Cortex of kidney (tissue), 1 donor: ENCODE data around the gene FAM83F.
"Not testable (repeated sequence)": the region's sequence is repeated elsewhere in the genome, so short reads cannot be mapped to it uniquely, and the experiment has no call there.

Source experiments
- DNase-seq: peaks from one replicate; lab custom pipeline; 2025; lab: John Stamatoyannopoulos, UW

The FAM83F gene

DNA sequence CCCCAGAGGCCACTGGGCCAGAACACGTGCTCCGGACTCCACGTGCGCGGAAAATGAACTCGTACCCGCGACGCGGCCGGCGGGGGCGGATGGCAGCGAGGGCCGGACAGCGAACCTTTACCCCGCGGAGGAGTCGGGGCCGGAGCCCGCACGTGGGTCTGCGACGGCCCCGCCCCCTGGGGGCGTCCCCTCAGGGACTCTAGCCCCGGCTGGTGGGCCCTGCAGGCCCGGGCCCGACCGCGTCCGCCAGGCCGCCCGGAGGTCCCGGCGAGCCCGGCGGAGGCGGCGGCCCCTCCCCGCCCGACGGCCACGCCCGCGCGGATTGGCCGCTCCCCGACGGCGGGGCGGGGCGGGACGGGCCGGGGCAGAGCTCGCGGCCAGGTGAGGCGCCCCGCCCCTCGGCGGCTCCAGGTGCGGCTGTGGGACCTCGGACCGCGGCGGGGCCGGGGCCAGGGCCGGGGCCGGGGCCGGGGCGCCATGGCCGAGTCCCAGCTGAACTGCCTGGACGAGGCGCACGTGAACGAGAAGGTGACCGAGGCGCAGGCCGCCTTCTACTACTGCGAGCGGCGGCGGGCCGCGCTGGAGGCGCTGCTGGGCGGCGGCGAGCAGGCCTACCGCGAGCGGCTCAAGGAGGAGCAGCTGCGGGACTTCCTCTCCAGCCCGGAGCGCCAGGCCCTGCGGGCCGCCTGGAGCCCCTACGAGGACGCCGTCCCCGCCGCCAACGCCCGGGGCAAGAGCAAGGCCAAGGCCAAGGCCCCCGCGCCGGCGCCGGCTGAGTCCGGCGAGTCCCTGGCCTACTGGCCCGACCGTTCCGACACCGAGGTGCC, at the start of gene FAM83F:
TSS of gene FAM83F (plus strand) at position 389 of the 827 bp plus-strand sequence. CDS start at position 478, 89 bp downstream.
- DNase-seq: no peak

DNA sequence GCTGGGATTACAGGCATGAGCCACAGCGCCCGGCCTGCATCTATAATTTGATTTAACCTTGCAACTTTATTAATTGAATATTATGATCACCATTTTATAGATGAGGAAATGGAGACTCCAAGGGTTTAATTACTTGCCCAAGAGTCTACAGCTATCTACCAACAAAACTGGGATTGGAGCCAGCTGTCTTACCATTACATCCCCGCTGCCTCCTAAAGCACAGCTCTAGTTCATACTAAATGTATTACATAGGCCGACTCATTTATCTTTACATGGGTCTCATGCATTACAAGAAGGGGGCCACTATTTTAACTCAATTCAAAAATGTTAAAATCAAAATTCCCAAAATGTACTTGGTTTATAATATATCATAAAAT, 48.6 kb upstream of the FAM83F start:
- no peak for DNase-seq

DNA sequence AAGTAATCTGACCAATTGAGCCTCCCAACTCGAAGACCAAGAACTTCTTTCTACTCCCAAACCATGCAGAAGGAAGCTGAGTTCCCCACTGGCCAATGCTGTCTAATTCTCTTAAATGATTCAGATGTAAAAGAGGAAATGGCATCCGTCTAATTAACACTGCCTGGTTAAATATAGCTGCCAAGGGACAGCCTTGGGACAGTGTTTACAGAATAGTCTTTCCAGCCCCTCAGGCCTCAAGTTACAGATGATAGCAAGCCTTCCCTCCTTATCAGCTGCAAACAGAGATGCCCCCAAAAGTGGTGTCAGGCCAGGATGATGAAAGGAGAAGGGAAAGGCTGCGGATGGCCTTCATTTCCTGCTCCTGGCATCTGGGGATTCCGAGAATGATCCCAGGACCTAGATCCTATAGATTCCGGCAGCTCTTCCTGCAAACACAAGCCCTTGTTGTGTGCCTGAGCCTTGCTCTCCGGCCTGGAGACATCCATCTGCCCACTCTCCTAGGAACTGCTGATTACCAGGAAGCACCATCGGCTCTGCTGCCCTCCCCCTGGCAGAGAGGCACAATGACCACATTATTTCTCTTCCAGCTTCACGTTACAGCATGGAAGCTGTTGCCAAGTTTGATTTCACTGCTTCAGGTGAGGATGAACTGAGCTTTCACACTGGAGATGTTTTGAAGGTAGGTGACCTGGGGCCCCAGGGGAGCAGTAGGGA, 48.1 kb upstream of the FAM83F start:
- no peak for DNase-seq

DNA sequence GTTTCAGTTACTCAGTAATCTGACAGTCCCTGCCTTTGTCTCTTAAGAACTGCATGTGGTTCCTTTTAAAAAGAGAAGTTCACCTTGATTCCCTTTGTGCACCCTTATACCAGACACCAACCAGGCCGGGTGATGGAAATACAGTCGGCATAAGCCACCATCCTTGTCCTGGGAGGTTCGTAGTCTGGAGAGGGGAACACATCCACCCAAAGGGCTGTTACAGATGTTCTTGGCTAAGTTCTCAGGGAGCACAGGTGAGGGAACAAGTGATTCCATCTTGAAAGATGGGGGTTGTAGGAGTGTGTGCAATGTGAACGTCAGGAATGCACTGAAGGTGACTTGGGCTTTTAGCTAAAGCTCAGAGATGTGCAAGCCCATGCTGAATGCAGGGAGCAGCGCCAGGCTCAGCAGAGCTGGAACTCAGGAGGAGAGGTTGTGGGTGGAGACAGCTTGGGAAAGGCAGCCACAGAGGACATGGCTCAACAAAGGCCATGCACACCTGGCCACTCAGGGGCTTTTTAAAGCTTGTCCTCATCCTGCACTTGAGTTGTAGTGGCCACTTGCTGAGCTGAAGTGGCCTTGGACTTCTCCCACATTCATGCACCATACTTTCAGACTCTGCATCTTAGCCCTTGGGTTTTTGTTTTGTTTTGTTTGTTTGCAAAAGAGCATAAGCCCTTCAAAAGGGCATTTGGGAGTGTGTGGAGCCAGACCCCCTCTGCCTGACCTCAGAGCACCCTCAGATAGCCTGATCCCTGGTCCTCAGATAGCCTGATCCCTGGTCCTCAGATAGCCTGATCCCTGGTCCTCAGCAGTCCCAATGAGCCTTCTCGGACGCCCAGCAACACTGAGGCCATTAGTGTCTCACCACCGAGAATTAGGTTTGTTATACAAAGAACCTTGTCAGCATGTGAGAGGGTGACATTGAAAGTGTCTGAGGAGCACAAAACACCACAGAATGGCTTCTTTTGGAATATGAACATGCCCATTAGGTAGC, 47.2 kb upstream of the FAM83F start:
- DNase-seq: no peak

DNA sequence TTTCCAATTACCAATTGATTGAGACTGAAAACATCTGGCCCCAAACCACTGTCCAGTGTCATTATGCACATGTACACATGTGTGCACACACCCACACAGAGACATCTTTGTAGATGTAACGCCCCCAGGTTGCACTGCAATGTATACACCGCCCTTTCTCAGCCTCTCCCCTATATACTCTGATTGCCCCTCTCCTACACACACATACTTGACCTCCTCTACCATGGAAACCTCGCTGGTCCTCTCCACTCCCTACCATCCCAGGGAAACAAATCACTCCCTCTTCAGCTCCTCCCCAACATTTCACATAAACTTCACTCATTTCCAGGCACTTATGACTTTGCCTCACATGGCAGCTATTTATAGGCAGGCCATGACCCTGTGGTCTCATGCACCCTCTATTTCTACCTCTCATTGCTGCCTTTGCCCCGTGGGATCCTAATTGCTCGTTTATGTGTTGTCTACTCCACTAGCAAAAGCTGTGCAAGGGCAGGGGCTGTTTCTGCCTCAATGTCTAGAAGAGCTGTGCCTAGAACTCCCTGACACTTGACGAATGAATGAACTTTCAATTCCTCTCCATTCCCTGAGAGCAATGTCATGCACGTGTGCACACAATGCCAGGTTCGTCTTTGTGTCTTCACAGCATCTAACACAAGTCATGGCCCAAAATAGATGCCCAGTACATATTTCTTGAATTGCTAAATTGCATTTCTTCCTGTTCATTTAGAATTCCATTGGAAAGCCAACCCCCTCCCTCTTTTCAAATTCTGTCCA, 44.6 kb upstream of the FAM83F start:
- DNase-seq: no peak

DNA sequence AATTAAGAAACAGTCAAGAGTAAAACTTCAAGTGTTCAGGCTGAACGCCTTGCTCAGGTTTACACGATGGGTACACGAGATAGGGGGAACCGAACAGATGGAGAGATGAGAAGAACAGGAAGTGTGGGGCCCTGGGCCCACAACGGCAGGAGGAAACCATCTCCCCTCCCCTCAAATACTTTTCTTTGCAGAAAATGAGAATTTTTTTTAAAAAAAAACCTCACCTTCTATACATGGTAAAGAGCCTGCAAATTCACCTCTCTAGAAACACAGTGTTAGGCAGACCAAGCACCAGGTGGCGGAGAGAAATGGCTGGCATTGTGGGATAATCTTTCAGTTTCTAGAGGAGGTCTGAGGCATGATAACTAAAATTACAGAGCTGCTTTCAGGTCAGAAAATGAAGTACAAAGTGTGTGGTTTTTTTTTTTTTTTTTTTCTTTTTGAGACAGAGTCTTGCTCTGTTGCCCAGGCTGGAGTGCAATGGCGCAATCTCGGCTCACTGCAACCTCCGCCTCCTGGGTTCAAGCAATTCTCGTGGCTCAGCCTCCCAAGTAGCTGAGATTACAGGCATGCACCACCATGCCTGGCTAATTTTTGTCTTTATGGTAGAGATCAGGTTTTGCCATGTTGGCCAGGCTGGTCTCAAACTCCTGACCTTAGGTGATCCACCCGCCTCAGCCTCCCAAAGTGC, 43.0 kb upstream of the FAM83F start:
- DNase-seq: not testable (repeated sequence)

DNA sequence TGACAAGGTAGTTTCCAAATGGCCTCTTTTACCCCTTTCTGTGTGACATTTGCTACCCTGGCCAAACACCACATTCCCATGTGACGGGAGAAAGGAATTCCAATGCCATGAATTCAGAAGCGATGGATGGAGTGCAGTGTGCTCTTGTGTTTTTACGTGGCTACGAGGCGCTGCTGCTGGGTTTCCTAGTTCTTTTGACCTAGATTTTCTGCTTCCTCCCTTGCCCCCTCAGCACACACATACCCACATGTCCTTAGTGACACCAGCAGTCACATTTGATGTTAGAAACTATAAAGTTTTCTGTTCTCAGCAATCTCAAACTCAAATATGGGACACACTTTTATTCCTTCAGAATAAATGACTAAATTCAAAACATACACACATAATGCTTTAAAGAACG, 42.4 kb upstream of the FAM83F start:
- no peak for DNase-seq

DNA sequence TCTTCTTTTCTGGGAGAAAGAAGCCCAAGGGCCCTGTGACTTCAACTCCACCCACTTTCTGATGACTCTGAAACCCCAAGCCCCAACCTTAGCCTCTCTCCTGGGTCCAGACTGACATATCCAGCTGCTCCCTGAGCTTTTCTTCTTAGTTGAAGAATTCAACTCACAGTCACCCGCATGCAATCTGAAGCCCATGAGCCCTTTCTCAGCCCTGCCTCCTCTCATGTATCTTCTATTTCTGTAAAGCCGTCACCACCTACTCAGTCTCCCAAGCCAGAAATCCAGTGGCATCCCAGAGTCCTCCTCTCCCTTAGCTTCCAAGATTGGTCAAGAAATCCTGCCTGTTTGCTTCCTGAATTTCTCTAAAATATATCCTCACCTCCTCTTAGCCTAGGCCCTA, 41.7 kb upstream of the FAM83F start:
- DNase-seq: no peak

DNA sequence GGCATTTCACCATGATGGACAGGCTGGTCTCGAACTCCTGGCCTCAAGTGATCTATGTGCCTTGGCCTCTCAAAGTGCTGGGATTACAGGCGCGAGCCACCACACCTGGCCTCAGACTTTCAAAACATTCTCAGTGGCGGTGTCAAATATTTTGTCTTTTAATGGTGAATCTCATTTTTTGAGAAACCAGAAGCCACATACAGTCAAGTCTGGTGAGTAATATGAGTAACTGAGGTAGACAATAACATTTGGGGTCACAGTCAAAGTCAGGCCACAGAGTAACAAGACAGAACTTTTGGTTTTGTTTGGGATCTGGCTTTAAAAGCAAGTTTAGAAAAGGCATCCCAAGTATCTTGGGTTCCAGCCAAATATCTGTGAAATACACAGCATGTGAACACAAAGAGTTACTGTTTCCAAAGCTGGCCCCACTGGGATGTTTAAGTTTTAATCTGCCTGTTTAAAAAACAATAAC, 40.1 kb upstream of the FAM83F start:
- no peak for DNase-seq

DNA sequence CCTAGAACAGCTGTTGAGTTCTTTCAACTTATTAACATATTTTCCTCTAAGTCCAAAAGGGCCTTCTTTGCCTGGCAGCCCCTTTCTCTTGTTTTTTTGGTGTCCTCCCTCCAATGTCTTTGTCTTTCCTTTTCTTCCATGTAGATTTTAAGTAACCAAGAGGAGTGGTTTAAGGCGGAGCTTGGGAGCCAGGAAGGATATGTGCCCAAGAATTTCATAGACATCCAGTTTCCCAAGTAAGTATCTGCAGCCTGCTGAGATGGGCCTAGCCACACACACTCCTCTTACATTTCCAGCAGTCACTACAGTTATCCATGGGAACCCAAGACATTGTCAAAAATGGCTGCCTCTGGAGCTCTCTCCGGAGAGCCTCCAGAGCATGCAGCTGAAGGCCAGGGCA, 39.1 kb upstream of the FAM83F start:
- DNase-seq: no peak

DNA sequence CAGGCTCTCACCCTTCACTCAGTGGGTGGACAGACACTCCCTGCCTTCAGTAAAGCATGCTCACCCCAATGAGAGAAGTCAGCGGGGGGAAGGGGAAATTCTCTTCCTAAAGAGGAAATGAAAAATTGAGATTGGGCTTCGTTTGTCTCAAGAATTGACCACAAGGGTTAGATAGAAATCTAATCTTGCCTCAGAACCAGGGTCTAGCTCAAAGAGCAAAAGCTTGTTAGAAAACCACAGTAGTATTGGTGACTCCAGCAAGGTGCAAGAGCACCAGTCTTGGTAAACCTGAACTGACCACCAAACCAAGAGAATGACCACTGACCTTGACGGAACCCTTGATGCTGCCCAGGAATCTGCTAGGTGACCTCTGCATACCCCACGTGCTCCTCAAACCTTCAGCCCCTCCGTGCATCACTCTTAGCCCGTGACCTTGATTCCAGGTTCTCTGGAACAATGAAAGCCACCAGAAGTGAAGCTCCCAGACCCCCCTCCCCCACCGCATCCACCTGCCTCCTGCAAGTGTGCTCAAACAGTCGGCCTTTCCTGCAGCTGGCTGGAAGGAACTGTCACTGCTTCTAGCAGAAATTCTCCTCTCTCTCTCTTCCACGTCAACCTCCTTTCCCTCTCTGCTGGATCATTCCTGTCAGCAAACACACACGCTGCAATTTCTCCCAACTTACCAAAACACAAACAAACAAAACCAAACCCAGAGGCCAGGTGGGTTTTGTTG, 37.7 kb upstream of the FAM83F start:
- no peak for DNase-seq

DNA sequence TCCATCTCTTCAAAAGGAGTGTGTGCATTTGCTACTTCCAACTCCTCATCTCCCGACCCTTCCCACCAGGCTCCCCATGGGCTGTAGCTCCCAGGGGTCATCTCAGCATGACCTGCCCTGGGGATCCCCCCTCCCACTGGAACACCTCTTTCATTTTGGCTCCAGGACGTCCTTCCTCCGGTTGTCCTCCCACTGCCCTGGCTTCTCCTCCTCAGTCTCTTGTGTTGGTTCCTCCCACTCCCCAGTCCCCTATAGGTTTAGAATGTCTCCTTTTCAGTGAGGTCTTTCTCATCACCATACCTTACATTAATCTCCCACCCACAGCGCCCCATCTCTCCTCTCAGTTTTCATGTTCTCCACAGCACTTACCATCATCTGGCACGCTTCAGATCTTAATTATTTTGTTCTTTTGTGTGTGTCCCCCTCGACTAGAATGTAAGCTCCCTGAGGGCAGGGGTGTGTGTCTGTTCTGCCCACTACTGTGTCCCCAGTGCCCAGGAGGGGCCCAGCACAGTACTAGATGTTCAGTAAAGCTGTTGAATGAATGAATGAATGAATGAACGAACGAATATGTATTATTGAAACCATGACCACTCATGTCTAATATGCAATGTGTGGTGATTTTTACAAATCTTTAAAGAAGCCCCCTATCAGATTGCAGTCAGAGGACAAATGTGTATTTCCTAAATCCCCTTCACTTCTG, 36.6 kb upstream of the FAM83F start:
- DNase-seq: no peak

DNA sequence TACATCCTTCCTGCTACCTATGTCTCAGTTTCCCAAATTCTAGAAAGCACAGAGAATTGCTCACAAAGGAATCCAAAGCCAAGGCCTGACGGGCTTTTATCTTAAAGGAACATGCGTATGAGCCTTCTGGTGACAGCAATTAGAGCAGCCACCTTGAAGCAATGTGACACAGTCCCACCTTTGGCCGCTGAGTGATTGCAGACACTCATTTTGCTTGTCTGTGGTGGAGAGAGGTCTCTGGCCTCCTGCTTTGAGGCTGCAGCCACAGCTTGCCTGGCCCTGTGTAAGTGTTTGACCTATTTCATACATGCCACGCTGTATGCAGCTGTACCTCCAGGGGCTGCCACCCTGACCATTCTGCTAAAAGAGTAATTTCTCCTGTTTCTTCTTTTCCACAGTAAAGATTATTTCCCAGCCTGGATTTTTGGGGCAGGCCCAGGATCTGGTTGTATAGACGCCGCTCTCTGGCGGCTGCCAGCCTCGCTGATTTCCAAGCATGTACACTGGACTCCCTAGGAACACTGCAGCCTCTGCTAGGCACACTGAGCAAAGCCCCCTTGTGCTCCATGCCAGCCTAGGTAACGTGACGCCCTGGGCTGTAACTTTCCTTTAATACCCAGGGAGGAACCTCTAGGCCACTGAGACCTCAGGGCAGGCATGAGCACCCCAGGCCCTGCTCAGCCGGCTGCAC, 35.7 kb upstream of the FAM83F start:
- no peak for DNase-seq

DNA sequence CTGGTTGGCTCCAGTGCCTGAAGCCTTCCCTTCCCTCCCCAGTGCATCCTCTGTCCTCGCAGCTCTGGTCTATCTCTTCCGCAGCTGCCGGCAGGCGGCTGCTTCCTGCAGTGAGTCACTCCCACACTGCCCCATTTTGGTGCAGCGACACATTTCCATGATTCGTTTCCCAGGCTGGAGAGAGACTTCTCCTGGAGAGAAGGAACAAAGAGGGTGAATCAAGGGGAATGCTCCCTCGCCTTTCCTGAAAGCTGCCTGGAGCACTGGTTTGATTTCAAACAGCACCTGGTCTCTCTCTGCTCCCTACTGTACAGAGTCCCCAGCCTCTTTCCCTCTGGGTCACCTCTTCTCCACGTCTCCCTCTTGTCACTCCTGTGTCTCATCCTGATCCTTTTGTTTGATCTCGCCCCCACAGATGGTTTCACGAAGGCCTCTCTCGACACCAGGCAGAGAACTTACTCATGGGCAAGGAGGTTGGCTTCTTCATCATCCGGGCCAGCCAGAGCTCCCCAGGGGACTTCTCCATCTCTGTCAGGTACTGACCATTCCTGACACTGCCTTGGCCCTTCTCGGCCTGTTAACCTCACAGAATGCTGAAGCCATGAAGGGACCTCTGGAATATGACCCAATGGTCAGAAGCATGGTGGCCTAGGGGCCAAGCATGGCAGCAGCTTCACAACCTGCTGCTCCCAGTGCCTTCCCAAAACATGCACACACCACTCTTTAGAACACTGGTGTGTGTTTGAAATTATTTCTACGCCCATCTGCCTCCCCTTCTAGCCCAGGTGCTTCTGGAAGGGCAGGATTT, 34.9 kb upstream of the FAM83F start, which contains the start of gene TMA7B:
TSS of gene TMA7B (plus strand) at position 758 of the 808 bp plus-strand sequence. CDS start 3,978 bp downstream, outside the sequence.
- no peak for DNase-seq

DNA sequence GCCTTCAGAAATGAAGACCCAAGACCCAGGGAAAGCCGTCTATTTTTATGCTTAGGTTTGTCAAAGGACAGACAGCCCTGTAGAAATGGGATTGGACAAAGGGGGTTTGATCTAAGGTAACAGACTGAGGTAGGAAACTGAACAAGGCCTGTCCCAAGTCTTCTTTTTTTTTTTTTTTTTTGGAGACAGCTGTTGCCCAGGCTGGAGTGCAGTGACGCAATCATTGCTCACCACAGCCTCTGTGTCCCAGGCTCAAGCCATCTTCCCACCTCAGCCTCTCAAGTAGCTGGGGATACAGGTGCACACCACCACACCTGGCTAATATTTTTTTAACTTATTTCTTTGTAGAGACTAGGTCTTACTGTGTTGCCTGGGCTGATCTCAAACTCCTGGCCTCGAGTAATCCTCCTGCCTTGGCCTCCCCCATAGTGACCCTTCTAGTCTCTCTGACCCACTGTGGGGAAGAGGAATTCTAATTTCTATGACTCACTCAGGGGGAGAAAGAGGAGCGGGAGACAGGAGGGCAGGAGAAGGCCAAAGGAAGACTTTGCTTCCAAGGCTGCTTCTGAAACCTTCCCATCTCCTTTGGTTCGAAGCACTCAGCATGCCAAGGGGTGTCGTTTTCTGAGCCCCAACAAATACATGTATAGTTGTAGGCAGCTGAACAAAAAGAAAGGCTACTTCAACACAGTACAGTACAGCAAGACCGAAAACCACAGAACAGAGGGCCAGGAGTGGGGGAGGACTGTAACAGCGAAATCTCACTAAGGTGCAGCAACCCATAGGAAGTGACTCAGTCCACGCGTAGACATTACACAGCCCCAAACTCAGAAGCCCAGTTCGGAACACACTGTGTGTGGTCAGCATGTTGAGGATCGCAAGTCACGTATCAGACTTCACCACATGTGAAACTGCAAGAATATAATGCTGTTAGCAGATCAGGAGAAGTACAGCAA, 33.7 kb upstream of the FAM83F start:
- DNase-seq: no peak

DNA sequence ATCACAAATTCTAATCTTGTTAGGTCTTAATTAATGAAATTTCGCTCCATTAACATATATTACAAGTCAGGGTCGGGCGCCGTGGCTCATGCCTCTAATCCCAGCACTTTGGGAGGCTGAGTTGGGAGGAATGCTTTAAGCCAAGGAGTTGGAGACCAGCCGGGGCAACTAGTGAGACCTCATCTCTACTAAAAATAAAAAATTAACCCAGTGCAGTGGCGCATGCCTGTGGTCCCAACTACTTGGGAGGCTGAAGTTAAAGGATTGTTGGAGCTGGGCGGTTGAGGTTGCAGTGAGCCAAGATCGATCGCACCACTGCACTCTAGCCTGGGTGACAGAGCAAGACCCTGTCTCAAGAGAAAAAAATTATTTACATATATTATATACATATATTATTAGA, 32.7 kb upstream of the FAM83F start:
- DNase-seq: no peak

DNA sequence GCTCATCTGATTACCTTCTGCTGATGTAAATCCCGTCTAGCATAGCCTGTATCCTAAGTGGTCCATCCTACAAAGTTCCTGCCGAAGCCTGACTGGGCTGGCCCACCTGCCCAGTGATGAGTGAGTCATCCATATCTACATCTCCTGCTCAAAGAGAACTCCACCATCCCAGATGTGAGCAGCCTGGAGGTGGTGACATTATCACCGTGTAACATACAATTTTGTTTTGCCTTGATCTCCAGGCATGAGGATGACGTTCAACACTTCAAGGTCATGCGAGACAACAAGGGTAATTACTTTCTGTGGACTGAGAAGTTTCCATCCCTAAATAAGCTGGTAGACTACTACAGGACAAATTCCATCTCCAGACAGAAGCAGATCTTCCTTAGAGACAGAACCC, 29.0 kb upstream of the FAM83F start:
- no peak for DNase-seq
